ENCODE data around the gene MCM9. TPM values are rescaled to one million over a fixed set of nuclear protein-coding genes. Genes with fewer than 3 reads are reported as not detected.

MCM9 gene
- total RNA-seq, 1 experiment from 2014 or later = 18.6 TPM

DNA sequence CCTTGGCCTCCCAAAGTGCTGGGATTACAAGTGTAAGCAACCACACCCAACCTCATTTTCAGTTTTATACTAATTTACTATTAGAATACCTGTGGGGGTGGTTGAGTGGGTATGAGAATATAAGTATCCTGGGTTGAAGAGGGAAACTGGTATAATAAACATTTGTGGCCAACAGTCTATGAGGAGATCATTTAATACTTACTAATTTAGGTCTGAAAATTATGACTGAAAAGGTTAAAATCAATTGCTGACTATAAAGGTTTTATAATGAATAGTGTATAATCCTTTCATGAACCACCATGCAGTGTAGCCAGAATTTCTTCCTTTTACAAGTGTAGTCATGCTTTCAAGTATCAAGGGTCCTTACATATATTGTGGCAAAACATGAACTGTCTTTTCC, 29.9 kb downstream of the MCM9 start:
- Histone ChIP-seq H3K27me3 (ENCODE audit: insufficient read depth, low read length) (no peaks in the 10 kb centered on the region), H3K9me3 (ENCODE audit: control insufficient read depth, low read depth, low read length) (no peaks in the 10 kb centered on the region), H2BK20ac (ENCODE audit: low read depth, low read length, poor library complexity, severe bottlenecking) (no peak overlapping the region), H2BK5ac (ENCODE audit: insufficient read length, low read length) (no peak overlapping the region), H3K4me1 (ENCODE audit: insufficient read depth, low read length) (no peaks in the 10 kb centered on the region), H3K9ac (ENCODE audit: extremely low read depth, insufficient read length, low read length) (no peak overlapping the region), H3K4ac (ENCODE audit: low read depth, low read length) (no peak overlapping the region), H3K4me2 (ENCODE audit: insufficient read depth, insufficient read length, low read length) (no peak overlapping the region), H4K20me1 (ENCODE audit: control insufficient read depth, insufficient read depth, insufficient read length) (no peaks in the 10 kb centered on the region), H2BK15ac (ENCODE audit: low read depth, low read length) (no peak overlapping the region), H3K18ac (ENCODE audit: insufficient read length, low read depth, low read length) (no peak overlapping the region), H2BK120ac (ENCODE audit: low read depth, low read length, poor library complexity, severe bottlenecking) (no peak overlapping the region), H2BK12ac (ENCODE audit: insufficient read length, low read depth, low read length) (no peak overlapping the region), H3T11ph (ENCODE audit: low read length) (no peak overlapping the region), H3K14ac (ENCODE audit: insufficient read depth, low read length) (no peak overlapping the region), H4K5ac (ENCODE audit: insufficient read length, low read depth, low read length) (no peak overlapping the region), H2AK5ac (ENCODE audit: insufficient read length, low read length) (no peak overlapping the region), H2AFZ (ENCODE audit: low read length) (no peak overlapping the region), H3K79me2 (ENCODE audit: insufficient read depth, low read length) (peaks cover 9% of the 10 kb centered on the region; the same call in 1 of the 2 replicates), H3K79me1 (ENCODE audit: insufficient read depth, low read depth, low read length, poor library complexity, severe bottlenecking) (no peaks in the 10 kb centered on the region), H3K23me2 (ENCODE audit: insufficient read length, low read depth, low read length, poor library complexity, severe bottlenecking) (no peaks in the 10 kb centered on the region), H4K8ac (replicated peaks; ENCODE audit: insufficient read length, low read depth, low read length) (no peak overlapping the region), H3K23ac (ENCODE audit: insufficient read length, low read depth, low read length) (no peak overlapping the region), H4K91ac (ENCODE audit: insufficient read length, low read depth, low read length) (no peak overlapping the region), H3K27ac (ENCODE audit: insufficient read length, low read depth, low read length) (no peak overlapping the region), H3K56ac (ENCODE audit: insufficient read length, low read depth, low read length) (no peak overlapping the region)
- TF ChIP-seq, protein P1, sequence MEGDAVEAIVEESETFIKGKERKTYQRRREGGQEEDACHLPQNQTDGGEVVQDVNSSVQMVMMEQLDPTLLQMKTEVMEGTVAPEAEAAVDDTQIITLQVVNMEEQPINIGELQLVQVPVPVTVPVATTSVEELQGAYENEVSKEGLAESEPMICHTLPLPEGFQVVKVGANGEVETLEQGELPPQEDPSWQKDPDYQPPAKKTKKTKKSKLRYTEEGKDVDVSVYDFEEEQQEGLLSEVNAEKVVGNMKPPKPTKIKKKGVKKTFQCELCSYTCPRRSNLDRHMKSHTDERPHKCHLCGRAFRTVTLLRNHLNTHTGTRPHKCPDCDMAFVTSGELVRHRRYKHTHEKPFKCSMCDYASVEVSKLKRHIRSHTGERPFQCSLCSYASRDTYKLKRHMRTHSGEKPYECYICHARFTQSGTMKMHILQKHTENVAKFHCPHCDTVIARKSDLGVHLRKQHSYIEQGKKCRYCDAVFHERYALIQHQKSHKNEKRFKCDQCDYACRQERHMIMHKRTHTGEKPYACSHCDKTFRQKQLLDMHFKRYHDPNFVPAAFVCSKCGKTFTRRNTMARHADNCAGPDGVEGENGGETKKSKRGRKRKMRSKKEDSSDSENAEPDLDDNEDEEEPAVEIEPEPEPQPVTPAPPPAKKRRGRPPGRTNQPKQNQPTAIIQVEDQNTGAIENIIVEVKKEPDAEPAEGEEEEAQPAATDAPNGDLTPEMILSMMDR (conservative IDR thresholded peaks at IDR 0.05) = no peak
- H3K36me3 Mint-ChIP-seq (ENCODE audit: insufficient read depth in 1 of 3, low read depth in 3 of 3) = peaks cover 34 to 79% (median 79%) of the 10 kb centered on the region in 3 experiments
- peaks cover 2 to 12% of the 10 kb centered on the region in 2 experiments for H3K4me1 Mint-ChIP-seq
- no peak overlapping the region for H3K4me3 Mint-ChIP-seq
- no peak overlapping the region for H3K27ac Mint-ChIP-seq
- no peak for DNase-seq
- no peaks in the 10 kb centered on the region for H3K27me3 Mint-ChIP-seq (ENCODE audit: low read depth)
- H3K9me3 Mint-ChIP-seq = no peaks in the 10 kb centered on the region

Measured in H9 (cell line).